KBM-7 (cell line): ENCODE results near the gene UBE2Z.

Source experiments
- DNase-seq: peaks from one replicate; pipeline ENCODE4 v3.0.0-alpha.2; 2015
- in situ Hi-C: fragments of 300-500 bp; cut with MboI; formaldehyde crosslinking; loops from 2 replicates; pipeline ENCODE4 v1.14.3; 2020; ENCODE audit warnings: low sequenced_read_pairs, low pct_unique_long_range_greater_than_20kb, mixed read lengths

The UBE2Z gene

DNA sequence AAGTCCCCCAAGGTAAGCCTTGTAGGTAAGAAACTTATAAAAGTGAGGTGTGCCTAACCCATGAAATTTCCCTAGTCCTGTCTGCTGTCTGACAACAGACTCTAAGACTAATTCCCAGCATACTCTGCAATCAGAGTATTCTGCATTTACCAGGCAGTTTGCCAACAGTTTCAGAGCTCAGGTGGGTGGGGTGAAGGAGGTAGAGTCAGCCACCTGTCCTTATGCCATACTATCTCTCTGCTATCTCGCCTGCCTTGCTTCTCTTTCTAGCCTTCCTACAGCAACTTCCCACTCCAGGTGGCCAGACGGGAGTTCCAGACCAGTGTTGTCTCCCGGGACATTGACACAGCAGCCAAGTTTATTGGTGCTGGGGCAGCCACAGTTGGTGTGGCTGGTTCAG, 13.3 kb upstream of the UBE2Z start:
- no peak for DNase-seq
- in situ Hi-C loops = no loop called here

DNA sequence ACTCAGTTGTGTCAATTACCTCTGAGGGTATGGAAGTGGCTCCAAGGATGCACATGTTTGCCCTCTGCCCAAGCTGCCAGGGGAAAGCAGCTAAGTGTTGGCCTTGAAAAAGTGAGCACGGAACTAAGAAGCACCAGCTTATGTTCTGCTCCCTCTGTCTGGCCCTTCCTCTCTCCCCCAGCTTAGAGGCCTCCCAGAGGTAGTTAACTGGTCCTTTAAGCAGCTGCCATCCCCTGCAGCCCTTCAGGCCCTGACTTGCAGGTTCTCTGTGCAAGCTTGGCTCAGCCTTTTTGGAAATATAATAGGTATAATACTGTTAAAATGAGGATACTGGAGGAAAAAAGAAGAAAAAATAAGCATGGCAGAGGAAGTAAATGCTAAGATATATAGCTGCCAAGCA, 7.0 kb upstream of the UBE2Z start:
- no peak for DNase-seq
- in situ Hi-C loops = no loop called here

- in situ Hi-C loops = no loop called here
- no peak for DNase-seq
These were observed 4.8 kb upstream of the UBE2Z start for GRCh38 chr17:48903401-48903800.

GRCh38 chr17:48904428-48904827, 3.8 kb upstream of the UBE2Z start:
- in situ Hi-C loops = no loop called here

DNA sequence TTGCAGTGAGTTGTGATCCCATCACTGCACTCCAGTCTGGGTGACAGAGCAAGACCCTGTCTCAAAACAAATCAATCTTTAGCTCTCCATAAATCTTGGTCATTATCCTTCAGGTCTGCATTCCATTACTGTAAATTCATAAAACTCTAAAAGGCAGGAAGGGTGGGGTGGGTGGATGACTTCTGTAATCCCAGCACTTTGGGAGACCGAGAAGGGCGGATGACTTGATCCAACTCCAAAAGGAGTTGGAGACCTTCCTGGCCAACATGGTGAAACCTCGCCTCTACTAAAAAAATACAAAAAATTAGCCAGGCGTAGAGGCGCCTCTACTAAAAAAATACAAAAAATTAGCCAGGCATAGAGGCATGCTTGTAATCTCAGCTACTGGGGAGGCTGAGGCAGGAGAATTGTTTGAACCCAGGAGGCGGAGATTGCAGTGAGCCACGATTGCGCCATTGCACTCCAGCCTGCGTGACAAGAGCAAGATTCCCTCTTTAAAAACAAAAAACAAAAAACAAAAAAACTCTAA, 2.2 kb upstream of the UBE2Z start:
- DNase-seq = no peak
- in situ Hi-C loops = no loop called here

More at GRCh38 chr17:48904428-48904827, 3.8 kb upstream of the UBE2Z start:
- no peak for DNase-seq

DNA sequence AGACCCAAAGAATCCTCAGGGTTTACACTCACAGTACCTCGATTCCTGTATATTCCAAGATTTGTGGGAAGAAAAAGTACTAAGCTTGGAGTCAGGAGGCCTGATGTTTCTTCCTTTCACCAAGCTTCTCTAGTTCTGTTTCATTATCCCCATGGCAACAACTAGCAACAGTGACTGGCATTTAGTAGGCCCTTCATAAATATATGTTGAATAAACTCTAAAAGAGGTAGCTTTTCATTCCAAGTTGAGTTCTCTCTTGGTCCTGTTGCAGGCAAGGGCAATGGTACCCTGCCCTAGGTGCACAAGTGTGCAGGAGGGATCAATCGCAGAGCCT, 527 bp upstream of the UBE2Z start:
- in situ Hi-C loops = no loop called here
- DNase-seq = no peak

DNA sequence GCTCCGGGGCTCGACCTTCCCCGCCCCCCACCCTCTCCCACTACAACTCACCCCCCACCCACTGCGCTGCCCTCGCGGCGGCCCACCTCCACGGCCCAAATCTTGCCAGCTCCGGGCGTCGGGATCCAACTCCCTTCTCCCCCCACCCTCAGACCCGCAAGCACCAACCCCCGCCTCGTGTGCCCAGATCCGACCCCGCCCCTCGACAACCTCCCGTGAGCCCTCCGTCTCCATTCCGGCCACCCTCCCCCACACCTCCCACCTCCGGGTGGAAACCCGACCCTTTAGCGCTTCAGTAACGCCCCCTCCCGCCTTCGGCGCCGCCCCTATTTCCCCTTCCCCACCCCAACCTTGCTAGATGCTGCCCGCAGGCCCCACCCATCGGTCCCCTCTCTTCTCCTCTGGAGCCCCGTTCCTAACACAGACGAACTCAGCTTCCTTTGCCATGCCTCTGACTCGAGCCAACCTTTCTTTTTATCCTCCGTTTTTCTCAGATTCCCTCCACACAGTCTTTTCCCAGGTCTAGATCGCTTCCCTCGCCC, 717 bp downstream of the UBE2Z start:
- in situ Hi-C loops = no loop called here

GRCh38 chr17:48909783-48910182, 1.6 kb downstream of the UBE2Z start:
- DNase-seq = no peak
- in situ Hi-C loops = no loop called here

More for the DNA sequence above, 717 bp downstream of the UBE2Z start:
- peak; percentile 62 for DNase-seq

DNA sequence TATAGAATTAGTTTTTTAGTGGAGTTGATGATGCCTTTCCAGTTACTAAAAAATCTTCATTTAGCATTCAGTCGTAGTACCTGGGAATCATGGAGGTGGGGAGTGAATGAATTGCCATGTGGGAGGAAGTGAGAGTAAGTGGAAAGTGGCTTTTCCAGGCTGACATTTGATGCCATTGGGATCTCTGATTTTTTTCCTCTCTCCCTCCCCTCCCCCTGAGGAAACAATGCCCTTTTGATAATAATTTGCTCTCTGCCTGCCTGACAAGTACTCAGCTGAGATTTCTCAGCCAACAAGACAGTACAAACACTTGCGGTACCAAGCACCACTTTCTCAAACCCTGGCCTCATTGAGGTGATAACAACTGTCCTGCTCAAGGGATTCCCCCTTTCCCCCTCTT, 2.2 kb downstream of the UBE2Z start:
- in situ Hi-C loops = no loop called here
- DNase-seq = no peak

DNA sequence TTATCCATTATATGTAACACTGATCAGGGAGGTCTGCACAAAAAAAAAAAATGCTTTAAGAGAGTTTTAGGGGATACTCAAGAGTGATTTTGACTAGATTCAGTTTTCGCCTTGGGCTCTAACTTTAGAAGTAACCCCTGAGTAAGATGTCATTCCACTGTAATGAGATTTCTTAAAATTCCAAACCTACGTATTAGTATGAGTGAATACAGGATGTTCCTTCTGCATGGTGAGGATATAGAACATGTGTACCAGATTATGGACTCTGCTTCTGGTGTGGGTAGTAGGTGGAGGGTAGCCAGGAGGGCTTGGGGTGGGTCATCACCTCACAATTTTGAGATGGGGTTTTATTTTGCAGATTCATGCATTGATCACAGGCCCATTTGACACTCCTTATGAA, 4.3 kb downstream of the UBE2Z start:
- in situ Hi-C loops = no loop called here
- no peak for DNase-seq

- no peak for DNase-seq
- in situ Hi-C loops = no loop called here
These were observed 7.5 kb downstream of the UBE2Z start for GRCh38 chr17:48915459-48916282.

GRCh38 chr17:48925251-48925990, 17.2 kb downstream of the UBE2Z start:
- in situ Hi-C loops = no loop called here

GRCh38 chr17:48925991-48926342, 17.8 kb downstream of the UBE2Z start:
- no peak for DNase-seq
- in situ Hi-C loops = no loop called here

More at GRCh38 chr17:48925251-48925990, 17.2 kb downstream of the UBE2Z start:
- DNase-seq = no peak

DNA sequence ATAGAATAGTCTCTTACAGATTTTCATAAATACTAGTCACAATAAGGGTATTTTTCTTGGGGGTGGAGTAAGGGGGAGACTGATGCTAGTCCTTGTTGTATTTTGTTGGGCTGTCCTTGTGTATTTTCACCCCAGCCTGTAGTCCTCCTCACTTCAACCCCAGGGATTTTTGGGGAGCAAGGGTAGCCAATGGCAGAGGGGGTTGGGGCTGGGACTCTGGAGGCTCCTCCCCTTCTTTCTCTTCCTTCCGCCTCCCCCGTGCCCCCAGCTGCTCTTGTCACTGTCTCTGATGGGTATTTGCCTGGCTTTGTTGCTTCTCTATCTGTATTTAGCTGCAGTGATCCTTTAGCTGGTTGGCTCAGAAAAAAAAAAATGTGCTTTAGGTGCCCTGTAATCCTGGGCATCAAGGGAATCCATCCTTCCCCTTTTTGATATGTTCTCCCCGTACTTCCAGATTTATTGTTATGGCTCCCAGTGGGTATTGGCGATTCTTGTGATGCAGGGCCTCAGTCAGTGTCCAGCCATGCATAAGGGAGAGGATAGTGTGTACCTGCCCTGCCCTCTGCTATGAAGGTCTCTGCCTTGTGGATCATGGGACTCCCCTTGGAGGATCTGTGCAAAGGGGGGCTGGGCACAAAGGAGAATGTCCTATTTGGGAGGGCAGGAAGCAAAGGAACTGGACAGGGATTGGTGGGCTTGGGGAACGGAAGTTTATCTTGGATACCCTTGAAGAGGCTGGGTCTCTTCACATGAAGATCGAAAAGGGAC, 20.0 kb downstream of the UBE2Z start:
- in situ Hi-C loops = no loop called here
- DNase-seq = no peak

GRCh38 chr17:48928876-48929811, 20.9 kb downstream of the UBE2Z start:
- in situ Hi-C loops = no loop called here
- DNase-seq = peak; percentile 44

GRCh38 chr17:48929812-48930165, 21.6 kb downstream of the UBE2Z start:
- in situ Hi-C loops = no loop called here
- DNase-seq = no peak

GRCh38 chr17:48930435-48930873, 22.2 kb downstream of the UBE2Z start:
- in situ Hi-C loops = no loop called here
- no peak for DNase-seq

- DNase-seq = no peak
- in situ Hi-C loops = no loop called here
These were observed 24.8 kb downstream of the UBE2Z start for GRCh38 chr17:48933035-48933434.
